Cortex of kidney (tissue), 1 donor: ENCODE data around the gene PRMT7.

Experiments
- DNase-seq: peaks from one replicate; lab custom pipeline; 2025; lab: John Stamatoyannopoulos, UW

PRMT7 gene

GRCh38 chr16:68310774-68311511 lies at the start of gene PRMT7, which contains the start of gene SLC7A6OS:
TSS of gene PRMT7 (plus strand) at chr16:68311019. CDS start at chr16:68315980, 4,961 bp downstream.
TSS of gene SLC7A6OS (minus strand) at chr16:68310946. CDS start at chr16:68310926, 20 bp downstream.
- peak; percentile 97 for DNase-seq

- DNase-seq: no peak
Measured at GRCh38 chr16:68263559-68264127, 47.2 kb upstream of the PRMT7 start.

GRCh38 chr16:68264128-68265077 lies 46.4 kb upstream of the PRMT7 start, which contains the start of gene SLC7A6:
TSS of gene SLC7A6 (plus strand) at chr16:68264526. CDS start at chr16:68274727, 10,201 bp downstream.
- DNase-seq: no peak

GRCh38 chr16:68265078-68265920 lies 45.5 kb upstream of the PRMT7 start:
- DNase-seq: no peak

GRCh38 chr16:68267612-68268405 lies 43.0 kb upstream of the PRMT7 start:
- no peak for DNase-seq

GRCh38 chr16:68269793-68270192 lies 41.0 kb upstream of the PRMT7 start:
- no peak for DNase-seq

- DNase-seq: no peak
Measured at GRCh38 chr16:68270353-68270752, 40.5 kb upstream of the PRMT7 start.

GRCh38 chr16:68272507-68273209 lies 38.2 kb upstream of the PRMT7 start:
- no peak for DNase-seq

GRCh38 chr16:68273459-68273858 lies 37.4 kb upstream of the PRMT7 start:
- DNase-seq: no peak

- no peak for DNase-seq
Measured at GRCh38 chr16:68273896-68274295, 36.9 kb upstream of the PRMT7 start.

GRCh38 chr16:68274441-68274840 lies 36.4 kb upstream of the PRMT7 start:
- DNase-seq: no peak

- DNase-seq: no peak
Measured at GRCh38 chr16:68275611-68276191, 35.1 kb upstream of the PRMT7 start.

GRCh38 chr16:68276223-68276622 lies 34.6 kb upstream of the PRMT7 start:
- DNase-seq: no peak

- DNase-seq: no peak
Measured at GRCh38 chr16:68279726-68280558, 30.9 kb upstream of the PRMT7 start.

GRCh38 chr16:68281368-68282063 lies 29.3 kb upstream of the PRMT7 start:
- DNase-seq: no peak

GRCh38 chr16:68282064-68282452 lies 28.8 kb upstream of the PRMT7 start:
- DNase-seq: no peak

GRCh38 chr16:68283346-68283745 lies 27.5 kb upstream of the PRMT7 start:
- DNase-seq: no peak
